AG09319 (cell line): ENCODE results near the gene HAS3.

Source experiments
- DNase-seq: peaks from one replicate; pipeline ENCODE4 v3.0.0-alpha.2; 2010; ENCODE audit warnings: low read depth; ENCODE audit errors: extremely low read depth
- CTCF ChIP-seq: IDR thresholded peaks from 2 replicates; pipeline ENCODE4 v1.5.1; 2011; ENCODE audit warnings: low read depth, mild to moderate bottlenecking, inconsistent platforms, low read length, moderate library complexity

HAS3 gene

DNA sequence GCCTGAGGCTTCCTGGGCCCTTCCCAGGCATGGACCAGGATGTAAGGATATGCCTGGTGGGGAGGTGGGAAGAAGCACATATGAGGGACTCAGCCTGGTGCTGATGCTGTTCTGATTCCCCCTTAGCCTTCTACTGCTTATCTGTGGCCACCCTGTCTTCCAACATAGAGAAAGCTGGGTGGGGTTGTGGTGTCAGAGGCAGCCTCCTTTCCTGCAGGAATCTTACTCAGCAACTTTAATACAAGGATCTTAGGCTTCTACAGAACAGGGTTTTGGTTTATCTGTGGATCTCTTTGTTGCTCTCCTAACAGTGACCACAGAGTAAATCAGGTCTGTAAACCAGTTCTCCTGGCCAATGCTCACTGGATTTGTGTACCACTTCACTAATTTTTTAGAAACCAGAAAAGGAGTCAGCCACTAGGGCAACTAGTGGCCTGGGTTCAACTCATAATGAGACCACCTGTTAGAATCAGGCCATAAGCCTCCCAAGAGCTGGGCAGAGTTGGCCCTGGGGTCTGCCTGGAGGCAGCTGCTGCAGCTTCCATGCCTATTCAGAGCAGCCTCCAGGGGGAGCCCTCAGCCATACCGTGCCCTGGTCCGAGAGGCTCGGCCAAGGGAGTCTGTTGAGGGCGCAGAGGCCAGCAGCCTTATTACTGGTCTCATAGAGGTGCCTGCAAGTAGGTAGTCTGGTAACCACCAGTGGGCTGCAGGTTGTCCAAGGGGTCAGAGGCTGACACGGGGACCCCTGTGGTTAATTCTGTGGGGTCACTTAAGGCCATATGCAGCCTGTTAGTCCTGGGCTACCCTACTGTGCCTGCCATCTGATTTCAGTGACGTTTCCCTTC, 7.1 kb downstream of the HAS3 start:
- no peak for DNase-seq
- peak; percentile 78 for TF ChIP-seq CTCF

DNA sequence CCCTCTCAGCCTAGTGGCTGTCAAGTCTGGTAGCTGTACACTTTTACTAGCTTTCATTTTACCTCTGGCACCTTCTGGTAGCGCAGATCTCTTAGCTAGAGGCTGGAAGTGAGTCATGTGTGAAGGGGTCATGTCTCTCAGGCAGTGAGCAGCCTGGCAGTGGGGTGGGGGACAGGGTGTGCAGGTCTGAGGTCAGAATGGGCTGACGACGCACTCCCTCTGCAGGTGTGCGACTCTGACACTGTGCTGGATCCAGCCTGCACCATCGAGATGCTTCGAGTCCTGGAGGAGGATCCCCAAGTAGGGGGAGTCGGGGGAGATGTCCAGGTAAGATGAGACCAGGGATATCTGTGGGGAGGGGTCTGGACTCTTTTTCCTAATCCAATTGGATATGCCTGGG, 7.8 kb downstream of the HAS3 start:
- no peak for TF ChIP-seq CTCF
- no peak for DNase-seq

DNA sequence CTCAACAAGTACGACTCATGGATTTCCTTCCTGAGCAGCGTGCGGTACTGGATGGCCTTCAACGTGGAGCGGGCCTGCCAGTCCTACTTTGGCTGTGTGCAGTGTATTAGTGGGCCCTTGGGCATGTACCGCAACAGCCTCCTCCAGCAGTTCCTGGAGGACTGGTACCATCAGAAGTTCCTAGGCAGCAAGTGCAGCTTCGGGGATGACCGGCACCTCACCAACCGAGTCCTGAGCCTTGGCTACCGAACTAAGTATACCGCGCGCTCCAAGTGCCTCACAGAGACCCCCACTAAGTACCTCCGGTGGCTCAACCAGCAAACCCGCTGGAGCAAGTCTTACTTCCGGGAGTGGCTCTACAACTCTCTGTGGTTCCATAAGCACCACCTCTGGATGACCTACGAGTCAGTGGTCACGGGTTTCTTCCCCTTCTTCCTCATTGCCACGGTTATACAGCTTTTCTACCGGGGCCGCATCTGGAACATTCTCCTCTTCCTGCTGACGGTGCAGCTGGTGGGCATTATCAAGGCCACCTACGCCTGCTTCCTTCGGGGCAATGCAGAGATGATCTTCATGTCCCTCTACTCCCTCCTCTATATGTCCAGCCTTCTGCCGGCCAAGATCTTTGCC, 9.0 kb downstream of the HAS3 start:
- DNase-seq = no peak
- TF ChIP-seq CTCF = no peak

DNA sequence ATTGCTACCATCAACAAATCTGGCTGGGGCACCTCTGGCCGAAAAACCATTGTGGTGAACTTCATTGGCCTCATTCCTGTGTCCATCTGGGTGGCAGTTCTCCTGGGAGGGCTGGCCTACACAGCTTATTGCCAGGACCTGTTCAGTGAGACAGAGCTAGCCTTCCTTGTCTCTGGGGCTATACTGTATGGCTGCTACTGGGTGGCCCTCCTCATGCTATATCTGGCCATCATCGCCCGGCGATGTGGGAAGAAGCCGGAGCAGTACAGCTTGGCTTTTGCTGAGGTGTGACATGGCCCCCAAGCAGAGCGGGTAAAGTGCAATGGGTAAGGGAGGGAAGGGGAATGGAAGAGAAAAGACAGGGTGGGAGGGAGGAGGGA, 9.5 kb downstream of the HAS3 start:
- TF ChIP-seq CTCF = no peak
- no peak for DNase-seq

DNA sequence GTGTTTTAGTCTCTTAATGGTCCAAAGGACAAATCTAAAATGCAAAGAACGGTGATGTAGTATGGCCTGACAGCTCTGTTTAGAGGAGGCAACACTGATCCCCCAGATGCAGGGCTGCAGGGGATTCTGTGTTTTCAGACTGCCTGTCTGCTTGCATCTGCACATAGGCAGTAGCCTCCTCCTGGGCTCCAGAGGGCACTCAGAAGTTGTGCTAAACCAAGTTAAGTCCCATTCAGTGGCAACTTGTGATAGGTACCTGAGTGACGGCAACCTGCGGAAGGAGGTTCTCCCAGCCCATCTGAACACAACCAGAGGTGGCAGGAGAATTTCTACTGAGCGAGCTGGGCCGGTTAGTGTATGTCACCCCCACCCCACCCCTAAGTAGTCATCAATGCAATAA, 9.9 kb downstream of the HAS3 start:
- TF ChIP-seq CTCF = no peak
- no peak for DNase-seq

DNA sequence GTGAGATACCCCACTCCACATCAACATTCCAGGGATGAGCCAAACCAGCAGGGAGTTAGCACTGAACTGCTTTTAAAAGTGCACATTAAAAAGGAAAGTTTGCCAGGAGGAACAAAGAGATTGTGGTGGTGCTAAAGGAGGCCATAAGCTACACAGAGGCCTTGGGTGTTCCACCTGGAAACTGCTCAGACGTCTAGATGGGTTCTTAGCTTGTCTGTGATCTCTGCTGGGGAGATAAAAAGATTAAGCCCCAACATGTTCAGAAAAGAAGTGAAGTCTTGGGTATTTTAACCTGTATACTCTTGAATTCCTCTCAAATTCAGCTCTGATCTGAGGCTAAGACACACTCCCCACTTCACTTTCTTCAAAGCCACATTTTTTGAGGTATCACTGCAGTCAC, 10.4 kb downstream of the HAS3 start:
- TF ChIP-seq CTCF = no peak
- DNase-seq = no peak

DNA sequence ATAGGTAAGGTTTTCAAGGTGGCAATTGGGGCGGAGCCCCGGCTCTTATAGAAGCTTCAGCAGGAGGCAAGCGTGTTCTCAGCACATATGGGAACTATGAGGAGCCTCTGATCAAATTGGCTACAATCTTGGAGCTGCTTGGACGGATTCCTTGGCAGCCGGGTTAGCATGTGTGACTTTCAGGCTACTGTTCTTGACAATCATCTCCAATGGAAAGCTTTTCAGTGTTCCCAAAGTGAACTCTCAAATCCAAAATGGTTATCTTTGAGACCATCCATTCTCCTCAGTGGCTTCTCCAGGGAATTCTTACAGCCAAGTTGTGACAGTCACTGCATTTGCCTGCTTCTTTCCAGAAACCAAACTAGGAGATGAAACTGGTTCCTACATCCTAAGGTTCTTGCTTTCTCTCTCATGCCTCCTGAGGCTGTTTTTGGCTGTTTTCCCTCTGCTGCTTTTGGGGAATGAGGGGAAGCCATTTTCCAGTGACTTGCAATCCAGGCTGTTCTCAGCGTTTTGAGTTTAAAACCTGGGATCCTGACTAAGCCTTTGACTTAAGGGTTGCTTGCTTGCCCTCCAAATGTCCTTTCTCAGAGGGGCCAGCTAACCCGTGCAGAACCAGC, 10.9 kb downstream of the HAS3 start:
- no peak for DNase-seq
- TF ChIP-seq CTCF = no peak
